ENCODE results near the gene PRSS2.

The PRSS2 gene

GRCh38 chr7:142787783-142788182, 17.0 kb downstream of the PRSS2 start:
- no peak for DNase-seq
- H2BK120ac ChIP-seq (ENCODE audit: insufficient read depth, low read length, poor library complexity), result no peak overlapping the region
- no peaks in the 10 kb centered on the region for H3K79me2 ChIP-seq (ENCODE audit: control insufficient read depth, insufficient read depth, low read length, poor library complexity)
- H3K23ac ChIP-seq (ENCODE audit: low read length), result no peak overlapping the region
- no peak overlapping the region for H3K4me2 ChIP-seq (ENCODE audit: low read length)
- no CpG with 5 or more reads among the region's 6 CpGs for WGBS (ENCODE audit: extremely low coverage, insufficient coverage, insufficient read length)
- H3K79me1 ChIP-seq (ENCODE audit: low read length), result no peaks in the 10 kb centered on the region
- no peaks in the 10 kb centered on the region for H3K36me3 ChIP-seq (ENCODE audit: control insufficient read depth in 1 of 2, insufficient read depth in 2 of 2, low read length in 2 of 2)
- no peak overlapping the region for H4K12ac ChIP-seq (ENCODE audit: low read depth, low read length)
- H3K14ac ChIP-seq (ENCODE audit: low read length), result no peak overlapping the region
- H3K9me3 ChIP-seq (ENCODE audit: insufficient read depth, low read depth, low read length), result no peaks in the 10 kb centered on the region
- H3K4me3 ChIP-seq (ENCODE audit: low read depth, low read length), result no peak overlapping the region
- H2AK5ac ChIP-seq (ENCODE audit: low read length), result no peak overlapping the region
- no peak overlapping the region for H4K8ac ChIP-seq (ENCODE audit: low read depth, low read length)
- H3K27ac ChIP-seq (ENCODE audit: low read depth, low read length), result no peak overlapping the region
- no peaks in the 10 kb centered on the region for H3K4me1 ChIP-seq (ENCODE audit: control insufficient read depth in 1 of 2, insufficient read depth in 2 of 2, low read length in 2 of 2)
- H4K91ac ChIP-seq (ENCODE audit: low read depth, low read length), result no peak overlapping the region
- no peak overlapping the region for H3K18ac ChIP-seq (ENCODE audit: low read length)
- H3K9ac ChIP-seq (ENCODE audit: low read length), result no peak overlapping the region
- no peak overlapping the region for H2AFZ ChIP-seq (ENCODE audit: insufficient read depth, low read length, poor library complexity)
- no peak overlapping the region for H2BK12ac ChIP-seq (ENCODE audit: low read length)
- no peak overlapping the region for H2BK5ac ChIP-seq (ENCODE audit: low read depth, low read length, poor library complexity)
- H3K4ac ChIP-seq (ENCODE audit: low read depth, low read length), result no peak overlapping the region
- H3K27me3 ChIP-seq (ENCODE audit: insufficient read depth, low read length), result no peaks in the 10 kb centered on the region

GRCh38 chr7:142788303-142789289, 17.8 kb downstream of the PRSS2 start:
- H2BK12ac ChIP-seq (ENCODE audit: low read length), result no peak overlapping the region
- DNase-seq, result no peak
- no peak overlapping the region for H2AFZ ChIP-seq (ENCODE audit: insufficient read depth, low read length, poor library complexity)
- H3K4me1 ChIP-seq (ENCODE audit: control insufficient read depth in 1 of 2, insufficient read depth in 2 of 2, low read length in 2 of 2), result peaks cover 0 to 4% of the 10 kb centered on the region in 2 experiments
- H3K18ac ChIP-seq (ENCODE audit: low read length), result no peak overlapping the region
- H2AK5ac ChIP-seq (ENCODE audit: low read length), result no peak overlapping the region
- WGBS (ENCODE audit: extremely low coverage, insufficient coverage, insufficient read length), result no CpG with 5 or more reads among the region's 10 CpGs
- H3K4me2 ChIP-seq (ENCODE audit: low read length), result no peak overlapping the region
- H4K8ac ChIP-seq (ENCODE audit: low read depth, low read length), result no peak overlapping the region
- H3K4me3 ChIP-seq (ENCODE audit: low read depth, low read length), result no peak overlapping the region
- H3K79me1 ChIP-seq (ENCODE audit: low read length), result no peaks in the 10 kb centered on the region
- H3K14ac ChIP-seq (ENCODE audit: low read length), result no peak overlapping the region
- no peak overlapping the region for H2BK120ac ChIP-seq (ENCODE audit: insufficient read depth, low read length, poor library complexity)
- no peak overlapping the region for H3K23ac ChIP-seq (ENCODE audit: low read length)
- no peaks in the 10 kb centered on the region for H3K79me2 ChIP-seq (ENCODE audit: control insufficient read depth, insufficient read depth, low read length, poor library complexity)
- no peak overlapping the region for H4K91ac ChIP-seq (ENCODE audit: low read depth, low read length)
- no peaks in the 10 kb centered on the region for H3K36me3 ChIP-seq (ENCODE audit: control insufficient read depth in 1 of 2, insufficient read depth in 2 of 2, low read length in 2 of 2)
- no peak overlapping the region for H3K9ac ChIP-seq (ENCODE audit: low read length)
- no peak overlapping the region for H3K4ac ChIP-seq (ENCODE audit: low read depth, low read length)
- no peaks in the 10 kb centered on the region for H3K27me3 ChIP-seq (ENCODE audit: insufficient read depth, low read length)
- no peak overlapping the region for H4K12ac ChIP-seq (ENCODE audit: low read depth, low read length)
- no peaks in the 10 kb centered on the region for H3K9me3 ChIP-seq (ENCODE audit: insufficient read depth, low read depth, low read length)
- H3K27ac ChIP-seq (ENCODE audit: low read depth, low read length), result no peak overlapping the region
- no peak overlapping the region for H2BK5ac ChIP-seq (ENCODE audit: low read depth, low read length, poor library complexity)

- Histone ChIP-seq H3K4ac (ENCODE audit: low read depth, low read length) (no peak overlapping the region), H3K27me3 (ENCODE audit: insufficient read depth, low read length) (no peaks in the 10 kb centered on the region)
Measured at GRCh38 chr7:142789441-142789840, 18.7 kb downstream of the PRSS2 start.

GRCh38 chr7:142790056-142790455, 19.3 kb downstream of the PRSS2 start:
- no peak overlapping the region for H3K9ac ChIP-seq (ENCODE audit: low read length)
- H4K12ac ChIP-seq (ENCODE audit: low read depth, low read length), result no peak overlapping the region
- DNase-seq, result no peak
- no peak overlapping the region for H4K8ac ChIP-seq (ENCODE audit: low read depth, low read length)
- no CpG with 5 or more reads among the region's 3 CpGs for WGBS (ENCODE audit: extremely low coverage, insufficient coverage, insufficient read length)
- H4K91ac ChIP-seq (ENCODE audit: low read depth, low read length), result no peak overlapping the region
- no peaks in the 10 kb centered on the region for H3K79me2 ChIP-seq (ENCODE audit: control insufficient read depth, insufficient read depth, low read length, poor library complexity)
- no peak overlapping the region for H3K4ac ChIP-seq (ENCODE audit: low read depth, low read length)
- H3K14ac ChIP-seq (ENCODE audit: low read length), result no peak overlapping the region
- H3K18ac ChIP-seq (ENCODE audit: low read length), result no peak overlapping the region
- no peak overlapping the region for H2BK120ac ChIP-seq (ENCODE audit: insufficient read depth, low read length, poor library complexity)
- no peak overlapping the region for H2BK5ac ChIP-seq (ENCODE audit: low read depth, low read length, poor library complexity)
- peaks cover 0 to 4% of the 10 kb centered on the region in 2 experiments for H3K4me1 ChIP-seq (ENCODE audit: control insufficient read depth in 1 of 2, insufficient read depth in 2 of 2, low read length in 2 of 2)
- H3K79me1 ChIP-seq (ENCODE audit: low read length), result no peaks in the 10 kb centered on the region
- H3K36me3 ChIP-seq (ENCODE audit: control insufficient read depth in 1 of 2, insufficient read depth in 2 of 2, low read length in 2 of 2), result no peaks in the 10 kb centered on the region
- H2BK12ac ChIP-seq (ENCODE audit: low read length), result no peak overlapping the region
- H2AK5ac ChIP-seq (ENCODE audit: low read length), result no peak overlapping the region
- H2AFZ ChIP-seq (ENCODE audit: insufficient read depth, low read length, poor library complexity), result no peak overlapping the region
- H3K4me2 ChIP-seq (ENCODE audit: low read length), result no peak overlapping the region
- no peak overlapping the region for H3K4me3 ChIP-seq (ENCODE audit: low read depth, low read length)
- H3K27me3 ChIP-seq (ENCODE audit: insufficient read depth, low read length), result no peaks in the 10 kb centered on the region
- no peaks in the 10 kb centered on the region for H3K9me3 ChIP-seq (ENCODE audit: insufficient read depth, low read depth, low read length)
- H3K27ac ChIP-seq (ENCODE audit: low read depth, low read length), result no peak overlapping the region
- H3K23ac ChIP-seq (ENCODE audit: low read length), result no peak overlapping the region

More at GRCh38 chr7:142789441-142789840, 18.7 kb downstream of the PRSS2 start:
- H3K9ac ChIP-seq (ENCODE audit: low read length), result no peak overlapping the region
- no peaks in the 10 kb centered on the region for H3K79me2 ChIP-seq (ENCODE audit: control insufficient read depth, insufficient read depth, low read length, poor library complexity)
- no peak overlapping the region for H3K4me3 ChIP-seq (ENCODE audit: low read depth, low read length)
- H3K4me1 ChIP-seq (ENCODE audit: control insufficient read depth in 1 of 2, insufficient read depth in 2 of 2, low read length in 2 of 2), result peaks cover 0 to 4% of the 10 kb centered on the region in 2 experiments
- no peak overlapping the region for H3K23ac ChIP-seq (ENCODE audit: low read length)
- no peak overlapping the region for H3K14ac ChIP-seq (ENCODE audit: low read length)
- H4K8ac ChIP-seq (ENCODE audit: low read depth, low read length), result no peak overlapping the region
- no peaks in the 10 kb centered on the region for H3K9me3 ChIP-seq (ENCODE audit: insufficient read depth, low read depth, low read length)
- no peak overlapping the region for H4K91ac ChIP-seq (ENCODE audit: low read depth, low read length)
- H2BK5ac ChIP-seq (ENCODE audit: low read depth, low read length, poor library complexity), result no peak overlapping the region
- no peak overlapping the region for H2BK12ac ChIP-seq (ENCODE audit: low read length)
- H3K79me1 ChIP-seq (ENCODE audit: low read length), result no peaks in the 10 kb centered on the region
- DNase-seq, result no peak
- no peak overlapping the region for H3K18ac ChIP-seq (ENCODE audit: low read length)
- H3K36me3 ChIP-seq (ENCODE audit: control insufficient read depth in 1 of 2, insufficient read depth in 2 of 2, low read length in 2 of 2), result no peaks in the 10 kb centered on the region
- H2BK120ac ChIP-seq (ENCODE audit: insufficient read depth, low read length, poor library complexity), result no peak overlapping the region
- no peak overlapping the region for H2AK5ac ChIP-seq (ENCODE audit: low read length)
- H3K4me2 ChIP-seq (ENCODE audit: low read length), result no peak overlapping the region
- no peak overlapping the region for H4K12ac ChIP-seq (ENCODE audit: low read depth, low read length)
- no CpG with 5 or more reads among the region's 2 CpGs for WGBS (ENCODE audit: extremely low coverage, insufficient coverage, insufficient read length)
- H2AFZ ChIP-seq (ENCODE audit: insufficient read depth, low read length, poor library complexity), result no peak overlapping the region
- H3K27ac ChIP-seq (ENCODE audit: low read depth, low read length), result no peak overlapping the region

Measured in trophoblast cell (in vitro differentiated cells and primary cell).